ENCODE measurements around the gene EIF1AX. TPM values are rescaled to one million over a fixed set of nuclear protein-coding genes. Genes with fewer than 3 reads are reported as not detected.
A peak's percentile ranks its signal among the peaks of the same experiment; 100 is the strongest.

The EIF1AX gene
- total RNA-seq (2013) = 16.5 TPM
- polyA plus RNA-seq = 10 to 100 TPM; 18.4 to 62.7 (median 58.5) TPM
- 6.9 and 8.9 TPM in 2 replicates for polyA minus RNA-seq
- total RNA-seq = 42.8 to 55.8 (median 50.0) reads per million in 11 experiments

- Mint-ChIP-seq H3K27ac (peak within 1 kb of the TSS; percentile 89 to 97 (median 96)), H3K4me3 (peak within 1 kb of the TSS; percentile 86 to 91), H3K36me3 (peaks cover 7 to 32% of the 10 kb centered on the region in 2 donors), H3K9me3 (peaks cover 0 to 3% (median 0%) of the 10 kb centered on the region in 7 donors), H3K4me1 (peaks cover 22% of the 10 kb centered on the region), H3K27me3 (ENCODE audit: low read depth in 3 of 3) (peaks cover 0 to 17% (median 0%) of the 10 kb centered on the region in 3 donors)
- TF ChIP-seq CTCF (IDR thresholded peaks at IDR 0.05) = no peak
- under 1% methylated on average over 37 of the region's 82 CpGs for WGBS (ENCODE audit: insufficient coverage)
- peak within 1 kb of the TSS; percentile 92 for H3K4me2 ChIP-seq (replicated peaks; ENCODE audit: extremely low read depth, low read length, poor library complexity, severe bottlenecking)
- peaks cover 45% of the 10 kb centered on the region for H3K79me2 ChIP-seq (ENCODE audit: insufficient read depth, low read length)
- H3K4me3 ChIP-seq (replicated peaks in 1 of 3; ENCODE audit: low read depth in 2 of 3, low read length in 3 of 3) = peak within 1 kb of the TSS; percentile 73 to 99 (median 94)
- no peaks in the 10 kb centered on the region for H3K27me3 ChIP-seq (ENCODE audit: control insufficient read depth in 2 of 2, insufficient read depth in 2 of 2, low read length in 2 of 2)
- no peaks in the 10 kb centered on the region for H3K9me3 ChIP-seq (replicated peaks in 1 of 2; ENCODE audit: control insufficient read depth in 1 of 2, insufficient read depth in 1 of 2, low read length in 2 of 2)
- H3K27ac ChIP-seq (ENCODE audit: low read depth in 1 of 2, low read length in 2 of 2) = peak within 1 kb of the TSS; percentile 85 to 92
- H3K9ac ChIP-seq (ENCODE audit: insufficient read depth, low read length, poor library complexity, severe bottlenecking) = peak within 1 kb of the TSS; percentile 91
- H3K4me1 ChIP-seq (ENCODE audit: control insufficient read depth in 1 of 2, insufficient read depth in 2 of 2, low read length in 2 of 2) = peaks cover 19 to 36% of the 10 kb centered on the region in 2 donors
- peak; percentile 90 to 100 (median 96) for DNase-seq
- intact Hi-C loops (cut with micrococcal nuclease) = no loop called here
- peaks cover 6 to 31% of the 10 kb centered on the region in 2 donors for H3K36me3 ChIP-seq (replicated peaks in 1 of 2; ENCODE audit: control insufficient read depth in 1 of 2, insufficient read depth in 2 of 2, low read length in 2 of 2)
- peak within 1 kb of the TSS; percentile 89 for H2AFZ ChIP-seq (ENCODE audit: insufficient read depth, low read depth, low read length, poor library complexity, severe bottlenecking)
- H4K20me1 ChIP-seq (ENCODE audit: insufficient read depth, low read length) = peaks cover 17% of the 10 kb centered on the region
These were observed at the start of gene EIF1AX for GRCh38 chrX:20141281-20142220. Gene EIF1AX, minus strand, starts transcription at chrX:20141838. Its CDS starts 198 bp downstream, at chrX:20141640.

DNA sequence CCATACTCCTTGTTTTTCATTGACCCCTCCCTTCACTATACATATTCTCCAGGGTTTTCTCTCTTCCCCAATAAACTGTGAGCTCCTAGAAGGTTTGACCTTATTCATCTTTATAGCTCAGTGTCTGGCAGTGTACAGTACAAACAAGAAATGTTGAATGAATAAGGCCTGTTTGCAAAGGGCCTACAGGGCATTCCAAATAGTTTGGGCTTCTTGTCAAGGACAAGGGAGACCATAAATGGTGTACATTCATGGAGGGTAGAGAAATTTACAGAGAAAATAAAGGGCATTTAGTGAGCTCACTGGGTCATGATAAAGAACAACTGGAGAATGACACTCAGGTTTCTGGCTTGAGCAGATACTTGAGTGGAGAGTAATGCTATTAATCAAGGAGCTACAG lies 47.5 kb upstream of the EIF1AX start:
- Mint-ChIP-seq H3K4me1 (no peaks in the 10 kb centered on the region), H3K27me3 (ENCODE audit: low read depth in 3 of 3) (peaks cover 0 to 20% (median 0%) of the 10 kb centered on the region in 3 donors), H3K9me3 (no peaks in the 10 kb centered on the region), H3K4me3 (no peak overlapping the region), H3K27ac (no peak overlapping the region), H3K36me3 (peaks cover 32 to 53% of the 10 kb centered on the region in 2 donors)
- Histone ChIP-seq H3K9me3 (replicated peaks in 1 of 2; ENCODE audit: control insufficient read depth in 1 of 2, insufficient read depth in 1 of 2, low read length in 2 of 2) (no peaks in the 10 kb centered on the region), H3K36me3 (replicated peaks in 1 of 2; ENCODE audit: control insufficient read depth in 1 of 2, insufficient read depth in 2 of 2, low read length in 2 of 2) (peaks cover 41 to 85% of the 10 kb centered on the region in 2 donors), H3K4me3 (replicated peaks in 1 of 3; ENCODE audit: low read depth in 2 of 3, low read length in 3 of 3) (no peak overlapping the region), H3K27ac (ENCODE audit: low read depth in 1 of 2, low read length in 2 of 2) (no peak overlapping the region), H3K4me2 (replicated peaks; ENCODE audit: extremely low read depth, low read length, poor library complexity, severe bottlenecking) (no peak overlapping the region), H2AFZ (ENCODE audit: insufficient read depth, low read depth, low read length, poor library complexity, severe bottlenecking) (no peak overlapping the region), H4K20me1 (ENCODE audit: insufficient read depth, low read length) (peaks cover 4% of the 10 kb centered on the region), H3K9ac (ENCODE audit: insufficient read depth, low read length, poor library complexity, severe bottlenecking) (no peak overlapping the region), H3K79me2 (ENCODE audit: insufficient read depth, low read length) (no peaks in the 10 kb centered on the region), H3K27me3 (ENCODE audit: control insufficient read depth in 2 of 2, insufficient read depth in 2 of 2, low read length in 2 of 2) (peaks cover 0 to 4% of the 10 kb centered on the region in 2 donors), H3K4me1 (ENCODE audit: control insufficient read depth in 1 of 2, insufficient read depth in 2 of 2, low read length in 2 of 2) (no peaks in the 10 kb centered on the region)
- intact Hi-C loops (cut with micrococcal nuclease) = no loop called here
- no peak for TF ChIP-seq CTCF (IDR thresholded peaks at IDR 0.05)
- no peak for DNase-seq
